HL-60/S4 treated with phorbol 12-myristate 13-acetate at 8.2 ng/mL for 4 days and 3 days (cell line): Measurements from ENCODE around the gene RAD51B.

Source experiments
- in situ Hi-C: fragments of 300-500 bp; cut with MboI; formaldehyde crosslinking; loops from 2 replicates; pipeline ENCODE4 v1.15.0; 2022; ENCODE audit warnings: low sequenced_read_pairs

Gene RAD51B

GRCh38 chr14:68551045-68551683 lies 731.6 kb downstream of the RAD51B start:
- in situ Hi-C loops, result no loop called here

- in situ Hi-C loops, result no loop called here
Observed at GRCh38 chr14:68552075-68552474, 732.5 kb downstream of the RAD51B start.

DNA sequence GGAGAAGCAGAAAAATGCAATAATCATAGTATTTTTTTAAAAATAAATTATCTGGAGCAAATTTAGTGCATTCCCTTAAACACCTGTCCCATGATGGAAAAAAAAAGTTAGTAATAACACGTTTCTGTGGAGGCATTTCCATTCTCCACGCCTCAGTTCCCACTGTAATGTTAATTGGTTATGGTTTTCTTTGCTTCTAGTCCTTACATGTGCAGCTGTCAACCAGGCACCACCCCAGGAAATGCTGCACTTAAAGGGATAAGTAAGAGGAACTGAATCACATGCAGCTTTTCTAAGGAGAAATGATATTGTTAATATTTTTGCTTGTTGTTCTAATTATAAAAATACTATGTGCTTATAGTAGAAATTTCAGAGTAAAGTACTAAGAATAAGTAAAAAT lies 733.0 kb downstream of the RAD51B start:
- in situ Hi-C loops, result no loop called here

- in situ Hi-C loops, result no loop called here
Observed at GRCh38 chr14:68553311-68553710, 733.7 kb downstream of the RAD51B start.

- in situ Hi-C loops, result no loop called here
Observed at GRCh38 chr14:68554231-68554630, 734.7 kb downstream of the RAD51B start.

GRCh38 chr14:68556253-68556652 lies 736.7 kb downstream of the RAD51B start:
- in situ Hi-C loops, result no loop called here

DNA sequence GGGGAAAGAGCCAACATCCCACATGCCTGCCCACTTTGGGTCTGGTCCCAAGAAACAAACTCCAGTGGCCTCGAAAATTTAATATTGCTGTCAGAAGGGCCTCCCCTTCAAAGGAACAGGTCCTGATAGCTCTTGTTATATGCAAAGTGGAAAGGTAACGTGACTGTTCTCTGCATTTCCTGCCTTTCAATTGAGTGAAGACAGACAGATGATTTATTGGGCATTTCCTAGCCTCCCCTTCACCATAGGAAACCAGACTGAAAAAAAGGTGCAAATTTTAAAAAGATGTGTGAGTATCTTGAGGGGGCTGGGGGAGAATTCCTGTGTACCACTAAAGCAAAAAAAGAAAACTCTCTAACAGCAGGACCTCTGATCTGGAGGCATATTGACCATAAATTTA lies 738.1 kb downstream of the RAD51B start:
- in situ Hi-C loops, result no loop called here

DNA sequence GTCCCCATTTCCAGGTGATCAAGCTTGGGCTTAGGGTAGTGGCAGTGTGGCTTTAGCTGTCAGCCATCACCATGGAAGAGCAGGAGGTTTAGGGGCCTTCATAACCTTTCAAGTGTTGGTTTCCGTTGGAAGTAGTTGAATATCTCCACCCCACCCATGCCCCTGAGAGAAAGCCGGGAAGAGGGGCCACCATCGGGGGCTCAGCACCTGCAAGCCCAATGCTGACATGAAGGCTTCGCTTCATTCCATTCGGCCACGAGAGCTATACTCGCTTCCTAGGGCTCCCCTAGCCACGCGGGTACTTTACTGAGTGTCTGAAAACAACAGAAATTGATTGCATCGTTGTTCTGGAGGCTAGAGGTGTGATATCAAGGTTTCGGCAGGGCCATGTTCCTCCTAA lies 738.5 kb downstream of the RAD51B start:
- in situ Hi-C loops, result no loop called here

GRCh38 chr14:68559949-68560348 lies 740.4 kb downstream of the RAD51B start:
- in situ Hi-C loops, result no loop called here

- in situ Hi-C loops, result no loop called here
Observed at GRCh38 chr14:68561531-68562007, 742.0 kb downstream of the RAD51B start.

DNA sequence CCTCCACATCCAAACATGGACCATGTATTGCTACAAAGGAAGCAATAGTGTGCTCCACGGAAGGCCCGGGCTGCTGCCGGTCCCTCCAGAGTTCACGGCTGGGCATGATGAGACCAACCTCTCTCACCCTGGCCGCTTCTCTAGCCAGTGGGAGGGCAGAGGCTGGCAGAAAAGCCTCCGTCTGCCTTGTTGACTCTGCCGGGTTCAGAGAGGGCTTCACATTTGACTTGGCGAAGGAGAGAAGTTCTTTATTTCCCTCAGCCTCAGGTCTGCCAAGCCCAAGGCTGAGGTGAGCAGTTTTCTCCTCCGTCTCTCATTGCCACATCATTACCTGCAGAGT lies 743.3 kb downstream of the RAD51B start:
- in situ Hi-C loops, result no loop called here

DNA sequence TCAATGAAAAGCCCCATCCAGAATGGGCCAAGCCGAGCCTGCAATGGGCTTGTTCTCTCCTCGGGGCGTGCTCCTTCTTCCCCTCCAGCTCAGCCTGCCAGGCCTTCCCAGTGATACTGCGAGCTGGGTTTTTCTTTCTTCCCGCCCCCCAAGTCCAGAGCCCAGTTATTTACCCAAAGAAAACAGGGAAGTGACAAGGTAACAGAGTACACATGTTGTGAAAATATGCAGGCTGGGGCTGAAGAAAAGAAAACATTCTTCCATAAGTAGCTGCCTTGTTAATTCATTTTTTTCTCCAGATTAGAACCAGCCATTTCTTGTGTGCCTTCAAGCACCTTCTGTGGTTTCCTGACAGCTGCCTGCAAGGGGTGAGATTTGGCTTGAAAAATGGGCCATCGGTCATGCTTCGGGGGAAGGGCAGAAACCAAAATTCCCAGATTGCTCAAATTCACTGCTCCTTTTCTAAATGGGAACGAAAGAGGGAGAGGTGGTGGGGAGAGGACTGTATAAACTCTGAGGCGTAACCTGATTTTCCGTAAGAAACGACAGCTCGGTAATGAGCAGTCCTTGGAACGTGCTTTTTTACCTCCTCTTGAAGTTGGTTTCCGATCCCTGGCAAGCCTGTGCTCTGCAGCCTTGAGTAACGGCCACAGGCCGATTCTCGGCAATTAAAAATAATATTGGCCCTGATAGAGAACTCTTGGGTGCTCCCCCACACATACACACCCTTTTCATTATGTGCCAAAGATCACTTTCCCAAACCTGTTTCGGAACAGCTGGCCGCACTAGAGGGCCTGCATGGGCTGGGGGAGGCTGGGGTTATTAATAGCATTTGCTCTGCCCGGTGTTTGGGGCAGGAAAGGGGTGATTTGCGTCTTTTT lies 743.9 kb downstream of the RAD51B start:
- in situ Hi-C loops, result no loop called here

- in situ Hi-C loops, result no loop called here
Observed at GRCh38 chr14:68564191-68564825, 744.7 kb downstream of the RAD51B start.

DNA sequence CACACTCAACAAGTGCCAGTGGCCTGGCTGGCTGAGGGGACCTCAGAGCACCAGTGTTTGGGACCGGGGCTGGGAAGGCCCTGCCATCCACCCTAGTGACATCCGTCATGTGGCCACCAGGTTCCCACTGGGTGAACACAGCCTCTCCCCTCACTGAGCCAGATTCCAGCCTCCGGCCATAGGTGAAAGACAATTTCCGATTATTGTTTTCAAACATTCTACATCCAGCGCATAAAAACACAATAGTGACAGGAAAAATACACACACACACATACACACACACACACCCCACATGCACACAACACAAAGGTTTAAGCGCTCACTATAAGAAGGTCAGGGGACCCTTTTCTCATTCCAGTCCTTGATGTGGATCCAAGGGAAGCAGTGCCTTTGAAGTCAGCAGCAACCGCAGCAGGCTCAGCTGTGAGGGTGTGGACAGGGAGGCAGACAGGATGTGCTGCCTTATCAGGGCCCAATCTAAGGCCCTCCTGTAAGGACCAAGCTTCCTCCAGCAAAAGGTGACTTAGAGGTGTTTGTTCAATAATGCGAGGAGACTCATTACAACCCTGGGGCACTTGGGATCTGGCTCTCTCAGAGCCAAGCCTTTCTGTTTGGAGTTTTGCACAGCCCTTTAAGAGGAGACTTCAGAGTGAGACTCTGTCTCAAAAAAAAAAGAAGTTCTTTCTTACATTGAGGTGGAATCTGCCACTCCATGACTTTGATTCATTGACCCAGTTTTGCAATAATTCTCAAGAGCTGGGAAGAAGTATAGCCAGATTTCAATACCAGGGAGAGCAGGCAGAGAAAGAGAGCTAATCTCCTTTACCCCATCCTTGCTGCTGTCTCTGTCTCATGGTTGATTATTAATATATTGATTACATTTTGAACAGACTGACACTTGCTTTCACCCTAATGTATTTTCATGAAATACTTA lies 745.5 kb downstream of the RAD51B start:
- in situ Hi-C loops, result no loop called here

GRCh38 chr14:68566075-68566474 lies 746.5 kb downstream of the RAD51B start:
- in situ Hi-C loops, result no loop called here

GRCh38 chr14:68568907-68569897 lies 749.6 kb downstream of the RAD51B start:
- in situ Hi-C loops, result no loop called here

- in situ Hi-C loops, result no loop called here
Observed at GRCh38 chr14:68569970-68570409, 750.4 kb downstream of the RAD51B start.

GRCh38 chr14:68571114-68571591 lies 751.6 kb downstream of the RAD51B start:
- in situ Hi-C loops, result no loop called here

DNA sequence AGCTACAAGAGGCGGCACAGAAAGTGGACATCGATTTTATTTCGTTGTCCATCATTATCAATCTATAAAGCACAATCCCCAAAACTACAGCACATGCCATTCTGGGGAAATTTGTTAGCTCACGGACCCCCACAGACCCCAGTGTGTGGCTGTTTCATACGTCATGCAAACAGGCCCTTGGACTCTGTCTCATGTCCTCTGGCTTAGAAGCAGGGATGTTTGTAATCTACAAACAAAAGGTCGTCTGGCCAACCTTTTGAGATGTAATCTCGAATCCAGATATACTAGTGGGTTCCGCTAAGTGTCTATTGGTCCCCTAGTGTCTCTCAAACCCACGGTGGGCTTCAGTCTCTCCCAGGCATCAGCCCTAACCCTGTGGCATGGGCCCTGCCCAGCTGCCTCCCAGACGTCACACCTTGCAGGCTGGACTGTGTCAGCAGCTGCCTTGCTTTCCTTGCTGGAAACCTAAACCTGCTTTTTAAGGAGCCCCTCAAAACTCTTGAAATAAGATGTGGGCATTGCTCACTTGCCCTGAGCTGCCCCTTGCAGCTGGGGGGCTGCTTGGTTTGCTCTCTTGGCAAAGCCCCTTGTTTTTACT lies 752.4 kb downstream of the RAD51B start:
- in situ Hi-C loops, result no loop called here
